OCI-LY7 (cell line): Measurements from ENCODE around the gene GTF2H1. TPM values are rescaled to one million over a fixed set of nuclear protein-coding genes. Genes with fewer than 3 reads are reported as not detected.

Source experiments
- BruUV-seq: library from RNA; stranded (reverse); fragments of 400-500 nt; replicated peaks from 2 replicates; lab custom pipeline; 2021; lab: Mats Ljungman, UMichigan
- CTCF ChIA-PET: fragments of 300-600 bp; sonication (Branson Sonifier 250); formaldehyde crosslinking; loops from one replicate; lab custom pipeline; 2022; ENCODE audit warnings: antibody characterized with exemption; ENCODE audit not compliant: unreplicated experiment; lab: Charles Lee
- POLR2A ChIA-PET: fragments of 300-600 bp; sonication (Branson Sonifier 250); formaldehyde crosslinking; loops from one replicate; lab custom pipeline; 2022; ENCODE audit warnings: antibody characterized with exemption; lab: Charles Lee
- DNase-seq: peaks from one replicate; pipeline ENCODE4 v3.0.0-alpha.2; 2015; ENCODE audit warnings: low spot score
- H2AFZ ChIP-seq: fragments of 200-600 bp; sonication (generic), shearing (Covaris generic); 2 replicates; pipeline ENCODE4 v1.6.1; 2014; ENCODE audit warnings: mild to moderate bottlenecking, antibody characterized with exemption, low read length, moderate library complexity
- H3K27ac ChIP-seq: fragments of 200-600 bp; sonication (generic); 2 replicates; pipeline ENCODE4 v1.5.1; 2014; ENCODE audit warnings: mixed run types, low read depth, mild to moderate bottlenecking, moderate library complexity, low read length, inconsistent platforms; ENCODE audit not compliant: poor library complexity, severe bottlenecking
- H3K36me3 ChIP-seq: fragments of 200-600 bp; sonication (generic); 2 replicates; pipeline ENCODE4 v1.6.1; 2014; ENCODE audit warnings: mild to moderate bottlenecking, antibody characterized with exemption, low read length, moderate library complexity, mixed read lengths; ENCODE audit not compliant: insufficient read depth
- H3K4me1 ChIP-seq: fragments of 200-600 bp; sonication (generic); 2 replicates; pipeline ENCODE4 v1.5.1; 2014; ENCODE audit warnings: mild to moderate bottlenecking, low read length; ENCODE audit not compliant: insufficient read depth, poor library complexity, severe bottlenecking
- H3K4me2 ChIP-seq: fragments of 200-600 bp; sonication (generic); 2 replicates; pipeline ENCODE4 v1.6.1; 2014; ENCODE audit warnings: mild to moderate bottlenecking, low read length
- H3K4me3 ChIP-seq: fragments of 200-600 bp; sonication (generic); 2 replicates; pipeline ENCODE4 v1.5.1; 2014; ENCODE audit warnings: mild to moderate bottlenecking, low read depth, low read length; ENCODE audit not compliant: poor library complexity, severe bottlenecking
- H3K79me2 ChIP-seq: fragments of 200-600 bp; sonication (generic); 2 replicates; pipeline ENCODE4 v1.6.1; 2016; ENCODE audit warnings: low read depth, mild to moderate bottlenecking, low read length, moderate library complexity, mixed read lengths; ENCODE audit not compliant: insufficient read depth
- H3K9me2 ChIP-seq: fragments of 200-600 bp; sonication (generic); 2 replicates; pipeline ENCODE4 v1.6.1; 2016; ENCODE audit warnings: mild to moderate bottlenecking, low read length, mixed read lengths; ENCODE audit not compliant: insufficient read depth
- H3K9me3 ChIP-seq: fragments of 200-600 bp; sonication (generic); 2 replicates; pipeline ENCODE4 v1.6.1; 2014; ENCODE audit warnings: mild to moderate bottlenecking, mixed run types, low read length, mixed read lengths
- H4K20me1 ChIP-seq: fragments of 200-600 bp; sonication (generic); 2 replicates; pipeline ENCODE4 v1.6.1; 2014; ENCODE audit warnings: mild to moderate bottlenecking, antibody characterized with exemption, low read length, moderate library complexity, mixed read lengths; ENCODE audit not compliant: insufficient read depth
- CTCF ChIP-seq: fragments of 200-600 bp; sonication (generic); conservative IDR thresholded peaks from 2 replicates; pipeline ENCODE4 v1.5.1; 2014; ENCODE audit warnings: mild to moderate bottlenecking, antibody characterized with exemption, low read length, moderate library complexity, mixed read lengths
- EZH2phosphoT487 ChIP-seq: fragments of 200-600 bp; sonication (generic); IDR thresholded peaks from 2 replicates; pipeline ENCODE4 v1.6.1; 2018; ENCODE audit warnings: low read depth, borderline replicate concordance, mild to moderate bottlenecking, mixed run types, antibody characterized with exemption, low read length, moderate library complexity, mixed read lengths
- intact Hi-C: fragments of 100-400 bp; cut with micrococcal nuclease; formaldehyde crosslinking; loops from one replicate; pipeline ENCODE4 v1.10.0; 2022; ENCODE audit not compliant: unreplicated experiment
- total RNA-seq, 2 experiments: library from RNA; depleted of rRNA in 1 of 2; stranded (reverse); fragments of >200 nt in 1 of 2; shearing (Covaris generic) in 1 of 2; gene quantifications; 2 replicates each; pipeline ENCODE4 v1.2.3, GENCODE V29; 2014 to 2022

The GTF2H1 gene
- total RNA-seq, 2 experiments from 2014 or later: 48.0 to 62.1 TPM

- BruUV-seq: no TSS peak
- H3K36me3 ChIP-seq: peaks cover 72% of the 10 kb centered on the region
- POLR2A ChIA-PET: interaction anchor here (0.7 to 1.0 kb wide), 4 partner anchors 28 to 1669 kb away, joined by 3 to 6 read pairs (median 4); no protein-coding TSS in a partner anchor
- H3K9me2 ChIP-seq: no peaks in the 10 kb centered on the region
- intact Hi-C loops: loop anchor here (10.0 kb wide), 1 partner anchor 106 kb away; the partner anchor contains the start of gene MRGPRX4
- no peak for DNase-seq
- H3K9me3 ChIP-seq: no peaks in the 10 kb centered on the region
- H3K27ac ChIP-seq: no peak overlapping the region
- H3K4me3 ChIP-seq: no peak overlapping the region
- TF ChIP-seq CTCF (no peak), EZH2phosphoT487 (no peak)
- H4K20me1 ChIP-seq: no peaks in the 10 kb centered on the region
- no peaks in the 10 kb centered on the region for H3K79me2 ChIP-seq
- H3K4me2 ChIP-seq: no peak overlapping the region
- H2AFZ ChIP-seq: no peak overlapping the region
- CTCF ChIA-PET: no interaction called here
- peaks cover 5% of the 10 kb centered on the region for H3K4me1 ChIP-seq
Measured at GRCh38 chr11:18280438-18281045, 41.8 kb upstream of the GTF2H1 start.

DNA sequence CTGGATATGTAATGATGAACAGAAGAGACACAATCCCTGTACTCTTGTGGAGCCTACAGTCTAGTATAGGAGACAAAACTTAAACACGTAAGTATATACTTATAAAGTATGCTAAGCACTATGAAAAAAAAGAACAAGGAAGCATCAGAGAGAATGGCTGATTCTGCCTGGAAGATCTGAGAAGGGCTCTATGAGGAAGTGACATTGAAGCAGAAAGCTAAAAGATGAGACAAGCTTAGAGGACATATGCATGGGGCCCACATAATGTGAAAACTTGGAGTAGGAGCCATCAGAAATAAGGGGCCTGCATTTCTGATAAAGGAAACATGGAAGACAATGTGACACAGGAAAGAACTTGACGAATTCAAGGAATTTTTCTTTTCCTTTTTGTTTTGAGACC is 39.7 kb upstream of the GTF2H1 start:
- no peak for DNase-seq
- POLR2A ChIA-PET: interaction anchor here (0.6 to 1.3 kb wide), 5 partner anchors 17 to 172 kb away, joined by 3 read pairs; partner anchors contain the start of gene LDHA
- Histone ChIP-seq H3K9me3 (no peaks in the 10 kb centered on the region), H3K9me2 (no peaks in the 10 kb centered on the region), H3K4me3 (no peak overlapping the region), H2AFZ (no peak overlapping the region), H3K4me1 (peaks cover 5% of the 10 kb centered on the region), H4K20me1 (no peaks in the 10 kb centered on the region), H3K27ac (no peak overlapping the region), H3K79me2 (no peaks in the 10 kb centered on the region), H3K36me3 (peaks cover 93% of the 10 kb centered on the region), H3K4me2 (no peak overlapping the region)
- TF ChIP-seq CTCF (no peak), EZH2phosphoT487 (no peak)
- no TSS peak for BruUV-seq
- CTCF ChIA-PET: no interaction called here
- intact Hi-C loops: loop anchor here (10.0 kb wide), 1 partner anchor 108 kb away; the partner anchor contains the start of gene MRGPRX4

DNA sequence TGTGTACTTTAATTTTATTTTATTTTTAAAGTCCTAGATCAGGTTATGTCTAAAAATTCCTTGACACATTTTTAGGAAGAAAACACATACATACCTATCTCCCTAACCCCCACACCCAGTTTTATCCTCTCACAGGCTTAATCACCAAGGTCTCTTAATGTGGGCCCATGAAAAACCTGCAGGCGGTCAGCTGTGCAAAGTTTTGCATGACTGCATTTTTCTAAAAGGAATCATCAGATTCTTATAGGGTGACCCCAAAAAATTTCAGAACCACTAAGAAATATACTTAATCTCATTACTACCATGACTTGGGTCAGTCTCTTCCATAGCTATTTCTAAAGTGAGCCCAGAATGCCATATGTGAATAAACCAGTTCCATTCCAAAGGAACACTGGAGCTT is 36.5 kb upstream of the GTF2H1 start:
- no peak overlapping the region for H3K27ac ChIP-seq
- H3K79me2 ChIP-seq: no peaks in the 10 kb centered on the region
- H3K4me2 ChIP-seq: no peak overlapping the region
- no TSS peak for BruUV-seq
- no peaks in the 10 kb centered on the region for H3K9me3 ChIP-seq
- no peaks in the 10 kb centered on the region for H3K9me2 ChIP-seq
- no peak for TF ChIP-seq EZH2phosphoT487
- no peak for TF ChIP-seq CTCF
- peaks cover 95% of the 10 kb centered on the region for H3K36me3 ChIP-seq
- no peak overlapping the region for H2AFZ ChIP-seq
- H3K4me3 ChIP-seq: no peak overlapping the region
- intact Hi-C loops: loop anchor here (10.0 kb wide), 1 partner anchor 111 kb away; the partner anchor contains the start of gene MRGPRX4
- DNase-seq: no peak
- peaks cover under 1% of the 10 kb centered on the region for H3K4me1 ChIP-seq
- H4K20me1 ChIP-seq: no peaks in the 10 kb centered on the region
- ChIA-PET POLR2A (interaction anchor here (1.4 to 1.5 kb wide), 2 partner anchors 12 to 36 kb away, joined by 3 to 5 read pairs; partner anchors contain the start of gene HPS5), CTCF (no interaction called here)
